NCI-H69 (cell line): Measurements from ENCODE around the gene BHLHE41.

Experiments
- DNase-seq: peaks from one replicate; lab custom pipeline; 2025; lab: John Stamatoyannopoulos, UW

Gene BHLHE41

GRCh38 chr12:26134540-26134939 is 9.7 kb upstream of the BHLHE41 start:
- no peak for DNase-seq

- no peak for DNase-seq
These were observed 8.7 kb upstream of the BHLHE41 start for GRCh38 chr12:26133521-26133920.

DNA sequence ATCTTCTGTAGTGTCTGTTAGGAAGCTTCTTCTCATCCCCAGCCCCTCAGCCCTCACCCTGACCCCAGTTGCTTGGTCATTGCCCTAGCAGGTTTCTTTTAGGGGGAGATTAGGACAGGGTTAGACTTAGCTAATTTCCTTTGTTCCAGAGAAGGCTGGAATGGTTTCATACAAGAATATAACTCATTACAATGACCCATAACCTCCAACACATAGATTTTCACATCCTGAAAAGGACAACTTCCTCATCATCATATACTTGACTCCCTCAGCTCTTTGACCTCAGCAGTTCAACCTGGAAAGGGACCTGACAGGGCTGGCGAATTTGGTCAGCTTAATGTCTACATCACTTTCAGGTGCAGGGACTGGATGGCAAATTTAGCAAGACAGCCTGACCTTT is 8.0 kb upstream of the BHLHE41 start:
- no peak for DNase-seq

- no peak for DNase-seq
These were observed 7.1 kb upstream of the BHLHE41 start for GRCh38 chr12:26131936-26132335.

GRCh38 chr12:26130728-26131127 is 5.9 kb upstream of the BHLHE41 start:
- DNase-seq, result no peak

DNA sequence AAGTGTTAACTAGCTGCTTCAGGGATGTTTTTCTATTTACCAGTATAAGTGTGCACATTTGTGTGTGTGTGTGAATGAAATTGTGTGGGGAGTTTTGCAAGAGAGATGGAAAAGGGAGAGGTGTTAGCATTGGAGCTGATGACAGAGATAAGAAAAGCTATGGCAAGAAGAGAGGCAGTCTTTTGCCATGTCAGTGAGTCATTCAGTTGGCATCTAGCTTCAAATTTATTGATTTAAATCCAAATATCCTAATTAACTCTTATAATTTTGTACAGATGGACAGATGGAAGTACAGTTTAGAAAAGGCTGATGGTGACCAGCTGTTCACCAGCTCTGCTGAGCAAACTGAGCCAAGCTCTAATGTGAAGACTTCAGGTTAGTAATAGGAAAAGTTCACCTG is 3.3 kb upstream of the BHLHE41 start:
- no peak for DNase-seq

GRCh38 chr12:26127404-26127803 is 2.6 kb upstream of the BHLHE41 start:
- no peak for DNase-seq

- peak; percentile 68 for DNase-seq
These were observed 1.8 kb upstream of the BHLHE41 start for GRCh38 chr12:26126340-26127284.

- DNase-seq, result peak; percentile 68
These were observed 833 bp upstream of the BHLHE41 start for GRCh38 chr12:26125400-26126339.

GRCh38 chr12:26123482-26123980 is 1.3 kb downstream of the BHLHE41 start:
- no peak for DNase-seq

DNA sequence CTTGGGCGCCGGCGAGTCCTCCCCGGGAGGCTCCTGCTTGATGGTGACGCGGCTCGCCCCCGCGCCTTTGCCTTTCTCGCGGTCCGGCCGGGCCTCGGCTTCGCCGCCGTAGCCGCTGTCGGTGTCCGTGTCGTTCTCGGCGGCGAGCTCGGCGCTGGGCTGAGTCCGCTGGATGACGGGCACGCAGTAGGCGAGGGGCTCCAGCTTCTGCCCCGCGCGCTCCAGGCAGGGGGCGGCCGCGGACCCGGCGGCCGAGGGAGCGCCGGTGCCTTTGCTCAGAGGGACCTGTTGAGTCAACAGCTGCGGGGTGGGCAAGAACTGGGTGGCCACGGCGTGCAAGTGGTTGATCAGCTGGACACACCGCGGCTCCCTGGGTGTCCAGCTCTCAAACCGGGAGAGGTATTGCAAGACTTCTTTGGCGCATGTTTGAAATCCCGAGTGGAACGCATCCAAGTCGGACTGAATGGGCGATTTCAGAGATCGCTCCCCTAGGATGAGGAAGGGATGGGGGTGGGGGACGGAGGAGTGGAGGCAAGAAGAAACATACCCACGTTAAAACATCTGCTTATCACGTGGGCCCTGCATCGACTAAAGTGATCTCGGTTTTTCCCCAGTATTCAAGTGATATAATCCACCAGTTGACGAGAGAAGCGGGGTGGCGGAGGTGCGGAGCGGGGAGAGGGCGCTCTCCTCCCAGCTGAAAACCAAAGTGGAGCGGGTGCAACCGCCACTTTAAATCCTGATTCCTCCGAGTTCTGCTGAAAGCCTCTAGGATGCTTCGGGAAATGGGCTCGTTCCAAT is 2.0 kb downstream of the BHLHE41 start:
- peak; percentile 28 for DNase-seq

DNA sequence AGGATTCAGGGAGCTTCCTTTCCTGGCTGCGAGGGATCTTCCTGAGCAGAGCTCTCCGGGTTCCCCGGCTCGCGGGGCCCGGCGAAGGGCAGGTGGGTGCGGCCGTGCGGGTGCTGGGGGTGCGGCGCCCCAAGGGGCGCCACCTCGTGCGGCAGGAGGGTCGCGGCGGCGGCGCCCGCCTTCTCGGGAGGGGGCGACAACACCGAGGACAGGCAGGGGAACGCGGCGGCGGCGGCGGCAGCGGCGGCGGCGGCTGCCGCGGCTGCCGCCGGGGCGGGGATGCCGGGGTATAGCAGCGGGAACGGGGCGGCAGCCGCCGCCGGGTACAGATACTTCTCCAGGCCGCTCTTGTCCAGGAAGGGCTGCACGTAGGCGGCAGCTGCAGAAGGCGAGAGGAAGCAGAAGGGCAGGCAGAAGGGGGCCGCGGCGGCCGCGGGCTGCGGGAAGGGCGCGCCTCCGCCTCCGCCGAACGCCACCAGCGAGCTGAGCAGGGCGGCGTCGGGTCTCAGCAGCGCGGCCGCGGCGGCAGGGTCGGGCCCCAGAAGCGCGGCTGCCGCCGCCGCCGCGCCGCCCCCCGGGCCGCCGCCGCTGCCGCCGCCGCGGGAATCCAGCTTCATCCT is 2.7 kb downstream of the BHLHE41 start:
- DNase-seq, result peak; percentile 28

DNA sequence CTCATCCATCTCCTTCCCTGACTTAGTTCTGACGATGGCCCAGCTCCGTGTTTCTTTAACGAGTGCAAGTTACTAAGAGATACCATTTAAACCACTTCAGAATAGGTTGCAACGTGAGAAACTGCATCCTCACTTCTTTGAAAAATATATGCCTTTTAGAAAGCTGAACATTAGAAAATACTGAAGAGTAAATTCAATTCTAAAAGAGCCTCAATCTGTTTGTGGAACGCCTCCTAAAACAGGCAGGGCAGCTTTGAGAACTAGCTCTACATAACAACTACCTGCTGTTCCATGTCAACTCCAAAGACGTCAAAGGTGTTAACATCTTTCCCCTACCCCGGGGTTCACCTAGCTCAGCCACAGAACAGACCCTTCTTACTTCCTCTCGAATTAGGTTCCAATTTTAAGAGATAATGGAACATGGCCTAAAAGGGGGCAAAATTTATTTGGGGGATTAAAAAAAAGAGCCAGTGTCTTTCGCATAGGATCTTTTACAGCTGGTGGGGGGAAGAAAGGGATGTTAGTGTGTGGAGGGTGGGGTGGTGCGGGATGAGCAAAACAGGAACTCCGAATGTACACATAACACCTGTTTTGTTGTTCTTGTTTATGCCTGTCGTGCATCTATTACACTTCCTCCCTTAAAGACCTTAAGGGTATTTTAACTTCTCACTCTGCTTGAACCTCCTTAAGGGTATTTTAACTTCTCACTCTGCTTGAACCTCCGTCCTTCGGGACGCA is 3.3 kb downstream of the BHLHE41 start:
- DNase-seq, result no peak

- DNase-seq, result no peak
These were observed 4.1 kb downstream of the BHLHE41 start for GRCh38 chr12:26120561-26121274.

DNA sequence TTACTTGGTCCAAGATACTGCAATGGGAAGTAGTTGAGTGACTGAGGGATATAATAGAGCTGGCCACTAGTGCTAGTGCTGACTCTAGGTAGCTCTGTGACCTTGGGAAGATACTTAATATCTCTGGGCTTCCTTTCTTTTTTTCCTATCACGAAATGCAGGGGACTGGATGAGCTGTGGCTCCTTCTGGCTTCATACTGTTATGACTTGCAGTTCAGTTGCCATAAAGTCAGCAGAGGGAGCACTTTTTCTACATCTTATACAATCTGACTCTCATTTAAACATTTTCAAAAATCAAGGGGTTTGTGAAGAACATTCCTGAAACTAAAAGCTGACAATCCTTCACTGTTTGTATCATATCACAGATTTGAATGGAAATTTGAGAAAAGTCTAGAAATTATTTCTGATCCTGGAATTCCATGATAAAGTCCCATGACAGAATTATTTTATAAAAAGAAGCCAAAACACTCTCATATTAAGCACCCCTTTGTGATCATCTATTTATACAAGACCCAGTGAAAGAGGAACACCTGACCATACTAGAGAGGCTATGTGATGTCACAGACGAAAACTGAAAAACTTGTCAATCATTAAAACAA is 5.3 kb downstream of the BHLHE41 start:
- peak; percentile 19 for DNase-seq

DNA sequence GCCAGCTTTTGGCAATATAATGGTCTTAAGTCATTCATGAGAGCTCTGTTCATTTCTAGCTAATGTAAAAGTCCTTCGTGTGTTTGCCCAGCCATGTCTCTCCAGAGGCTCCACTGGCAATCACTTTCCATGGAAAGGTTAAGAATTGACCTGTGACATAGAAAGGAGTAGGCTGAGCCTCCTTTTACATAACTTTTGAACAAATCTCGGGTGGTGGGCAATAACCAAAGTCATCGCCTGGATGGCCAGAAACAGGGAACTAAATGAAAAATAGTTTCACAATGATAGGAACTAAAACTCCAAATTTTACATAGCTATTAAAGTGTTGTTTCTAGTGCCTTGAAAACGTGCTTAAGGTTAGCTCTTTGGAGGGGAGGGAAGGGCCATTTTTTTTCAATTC is 6.5 kb downstream of the BHLHE41 start:
- DNase-seq, result no peak

- DNase-seq, result no peak
These were observed 7.8 kb downstream of the BHLHE41 start for GRCh38 chr12:26116829-26117715.

- no peak for DNase-seq
These were observed 10.0 kb downstream of the BHLHE41 start for GRCh38 chr12:26114720-26115401.
